ENCODE data around the gene PNPLA6.

PNPLA6 gene

DNA sequence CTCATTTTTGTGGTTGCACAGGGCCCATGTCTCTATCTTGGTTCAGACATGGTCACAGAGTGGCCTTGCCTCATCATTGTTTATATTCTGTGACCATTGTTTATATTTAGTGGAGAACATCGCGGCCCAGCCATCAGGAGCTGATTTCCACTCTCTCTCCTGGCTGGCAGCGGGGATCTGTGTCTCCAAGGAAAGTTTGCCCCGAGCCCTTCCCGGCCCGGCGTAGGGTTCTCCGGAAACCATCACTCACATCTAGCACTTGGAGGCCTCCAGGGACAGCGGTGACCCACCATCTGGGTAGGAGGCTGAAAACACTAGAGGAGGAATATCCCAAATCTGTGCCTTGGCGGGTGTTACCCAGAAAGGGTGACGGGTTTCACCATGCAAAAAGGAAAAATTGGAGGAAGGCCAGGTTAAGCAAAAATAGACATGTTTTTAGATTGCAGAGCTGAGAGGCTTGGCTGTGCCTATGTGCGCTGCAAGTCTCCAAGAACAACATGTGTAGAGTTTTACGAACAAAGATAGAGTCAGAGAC, 20.3 kb upstream of the PNPLA6 start:
- peak overlapping the region; percentile 56 for H3K4me3 ChIP-seq (replicated peaks; ENCODE audit: low read depth, low read length)
- DNase-seq (ENCODE audit: low read depth): peak; percentile 15

GRCh38 chr19:7515645-7516151, 19.8 kb upstream of the PNPLA6 start, which contains the start of gene ZNF358:
ZNF358 (plus strand) TSS chr19:7516103; CDS start chr19:7519243, 3,140 bp downstream.
- TF ChIP-seq CTCF (IDR thresholded peaks at IDR 0.05; ENCODE audit: low read length, missing control alignments): no peak
- DNase-seq (ENCODE audit: low read depth): peak; percentile 63
- peak within 1 kb of the TSS; percentile 79 for H3K4me3 ChIP-seq (replicated peaks; ENCODE audit: low read depth, low read length)

More for the DNA sequence above, 20.3 kb upstream of the PNPLA6 start:
- no peak for TF ChIP-seq CTCF (IDR thresholded peaks at IDR 0.05; ENCODE audit: low read length, missing control alignments)

- H3K4me3 ChIP-seq (replicated peaks; ENCODE audit: low read depth, low read length): peak overlapping the region; percentile 79
- no peak for TF ChIP-seq CTCF (IDR thresholded peaks at IDR 0.05; ENCODE audit: low read length, missing control alignments)
- no peak for DNase-seq (ENCODE audit: low read depth)
Observed at GRCh38 chr19:7516333-7516732, 19.2 kb upstream of the PNPLA6 start.

DNA sequence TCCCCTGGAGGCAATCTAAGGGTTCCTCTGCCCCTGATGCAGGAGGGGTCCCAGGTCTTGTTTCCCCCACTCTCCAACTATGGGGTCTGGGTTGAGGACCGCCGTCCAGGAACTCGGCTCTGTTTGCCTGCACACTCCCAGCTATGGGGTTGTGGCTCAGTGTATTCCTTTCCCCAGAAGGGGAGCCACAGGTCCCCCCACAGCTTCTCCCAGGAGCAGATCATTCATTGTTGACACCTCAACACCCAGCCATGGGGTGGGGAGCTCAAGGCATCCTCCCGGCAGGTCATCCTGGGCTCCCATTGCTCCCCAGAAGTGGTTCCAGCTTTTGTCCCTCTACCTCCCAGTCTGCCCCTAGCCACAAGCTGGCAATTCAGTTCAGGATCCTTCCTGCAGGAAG, 18.6 kb upstream of the PNPLA6 start:
- peak overlapping the region; percentile 79 for H3K4me3 ChIP-seq (replicated peaks; ENCODE audit: low read depth, low read length)
- no peak for TF ChIP-seq CTCF (IDR thresholded peaks at IDR 0.05; ENCODE audit: low read length, missing control alignments)
- no peak for DNase-seq (ENCODE audit: low read depth)

DNA sequence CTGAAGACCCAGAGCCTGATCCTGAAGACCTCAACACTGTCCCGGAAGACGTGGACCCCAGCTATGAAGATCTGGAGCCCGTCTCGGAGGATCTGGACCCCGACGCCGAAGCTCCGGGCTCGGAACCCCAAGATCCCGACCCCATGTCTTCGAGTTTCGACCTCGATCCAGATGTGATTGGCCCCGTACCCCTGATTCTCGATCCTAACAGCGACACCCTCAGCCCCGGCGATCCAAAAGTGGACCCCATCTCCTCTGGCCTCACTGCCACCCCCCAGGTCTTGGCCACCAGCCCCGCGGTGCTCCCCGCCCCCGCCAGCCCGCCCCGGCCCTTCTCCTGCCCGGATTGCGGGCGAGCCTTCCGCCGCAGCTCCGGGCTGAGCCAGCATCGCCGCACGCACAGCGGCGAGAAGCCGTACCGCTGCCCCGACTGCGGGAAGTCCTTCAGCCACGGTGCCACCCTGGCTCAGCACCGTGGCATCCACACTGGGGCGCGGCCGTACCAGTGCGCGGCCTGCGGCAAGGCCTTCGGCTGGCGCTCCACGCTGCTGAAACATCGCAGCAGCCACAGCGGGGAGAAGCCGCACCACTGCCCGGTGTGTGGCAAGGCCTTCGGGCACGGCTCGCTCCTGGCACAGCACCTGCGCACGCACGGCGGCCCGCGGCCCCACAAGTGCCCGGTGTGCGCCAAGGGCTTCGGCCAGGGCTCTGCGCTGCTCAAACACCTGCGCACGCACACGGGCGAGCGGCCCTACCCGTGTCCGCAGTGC, 16.0 kb upstream of the PNPLA6 start:
- H3K4me3 ChIP-seq (replicated peaks; ENCODE audit: low read depth, low read length): no peak overlapping the region
- DNase-seq (ENCODE audit: low read depth): no peak
- TF ChIP-seq CTCF (IDR thresholded peaks at IDR 0.05; ENCODE audit: low read length, missing control alignments): no peak

DNA sequence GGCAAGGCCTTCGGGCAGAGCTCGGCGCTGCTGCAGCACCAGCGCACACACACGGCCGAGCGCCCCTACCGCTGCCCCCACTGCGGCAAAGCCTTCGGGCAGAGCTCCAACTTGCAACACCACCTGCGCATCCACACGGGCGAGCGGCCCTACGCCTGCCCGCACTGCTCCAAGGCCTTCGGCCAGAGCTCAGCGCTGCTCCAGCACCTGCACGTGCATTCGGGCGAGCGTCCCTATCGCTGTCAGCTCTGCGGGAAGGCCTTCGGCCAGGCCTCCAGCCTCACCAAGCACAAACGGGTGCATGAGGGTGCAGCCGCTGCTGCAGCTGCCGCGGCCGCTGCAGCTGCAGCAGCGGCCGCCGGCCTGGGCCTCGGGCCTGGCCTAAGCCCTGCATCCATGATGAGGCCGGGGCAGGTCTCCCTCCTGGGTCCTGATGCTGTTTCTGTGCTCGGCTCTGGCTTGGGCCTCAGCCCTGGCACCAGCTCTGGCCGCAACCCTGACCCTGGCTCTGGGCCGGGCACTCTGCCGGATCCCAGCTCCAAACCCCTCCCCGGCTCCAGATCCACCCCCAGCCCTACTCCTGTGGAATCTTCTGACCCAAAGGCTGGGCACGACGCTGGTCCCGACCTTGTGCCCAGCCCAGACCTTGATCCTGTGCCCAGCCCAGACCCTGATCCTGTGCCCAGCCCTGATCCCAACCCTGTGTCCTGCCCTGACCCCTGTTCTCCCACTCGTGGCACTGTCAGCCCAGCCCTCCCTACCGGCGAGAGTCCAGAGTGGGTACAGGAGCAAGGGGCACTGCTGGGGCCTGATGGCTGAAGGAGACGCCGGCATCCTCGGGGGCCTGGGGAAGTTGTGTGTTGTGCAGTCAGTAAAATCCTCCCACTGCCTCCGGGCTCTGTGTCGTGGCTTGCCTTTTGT, 15.1 kb upstream of the PNPLA6 start:
- H3K4me3 ChIP-seq (replicated peaks; ENCODE audit: low read depth, low read length): no peak overlapping the region
- TF ChIP-seq CTCF (IDR thresholded peaks at IDR 0.05; ENCODE audit: low read length, missing control alignments): no peak
- DNase-seq (ENCODE audit: low read depth): no peak
